A549 treated with CORT108297 at 1 μM for 4 hours (cell line): ENCODE measurements around the gene RUBCN. TPM values are rescaled to one million over a fixed set of nuclear protein-coding genes. Genes with fewer than 3 reads are reported as not detected.

Experiments used
- total RNA-seq: library from RNA; stranded (reverse); fragments of 200-300 nt; extraction: Qiagen RNA extraction; gene quantifications from 5 replicates; pipeline ENCODE4 v1.2.3, GENCODE V29; 2022

Gene RUBCN
- 7.0 to 10.3 TPM (median 9.1 TPM) in 5 replicates for total RNA-seq

DNA sequence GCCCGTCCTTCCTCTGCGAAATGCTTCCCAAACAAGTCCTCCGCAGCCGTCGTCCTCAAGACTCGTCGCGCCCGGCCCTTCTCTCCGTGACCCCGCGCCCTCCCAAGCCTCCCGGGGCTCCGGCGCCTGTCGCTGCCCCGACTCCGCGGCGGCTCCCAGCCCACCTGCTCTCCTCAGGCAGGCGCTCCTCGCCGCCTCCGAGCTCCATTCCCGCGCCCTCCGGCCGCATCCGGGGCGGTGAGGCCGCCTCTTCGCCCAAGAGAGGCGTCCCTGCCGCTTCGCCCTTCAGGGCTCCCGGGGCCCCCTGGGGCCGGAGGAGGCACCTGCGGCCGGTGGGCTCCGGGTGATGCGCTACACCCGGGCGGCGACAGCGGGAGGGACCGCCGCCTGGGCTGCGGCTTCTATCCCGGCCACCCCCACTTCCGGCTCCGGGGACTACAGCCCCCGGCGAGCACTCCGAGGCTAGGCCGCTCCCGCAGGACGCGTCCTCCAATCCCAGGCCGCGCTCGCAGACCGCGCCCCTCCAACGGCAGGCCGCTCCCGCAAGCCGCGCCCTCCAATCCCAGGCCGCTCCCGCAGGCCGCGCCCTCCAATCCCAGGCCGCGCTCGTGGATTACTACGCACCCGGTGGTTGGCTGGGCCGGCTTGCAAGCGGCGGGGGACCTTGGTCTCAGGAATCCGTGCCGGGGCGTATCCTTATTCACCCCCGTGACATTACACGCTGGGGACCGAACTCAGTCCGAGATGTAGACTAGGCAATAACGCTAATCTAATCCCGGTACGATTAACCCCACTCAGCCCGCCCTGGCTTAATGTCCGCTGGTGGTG lies at the start of gene RUBCN:
TSS of gene RUBCN (minus strand) at position 414 of the 828 bp plus-strand sequence. CDS start at position 229, 185 bp downstream.

DNA sequence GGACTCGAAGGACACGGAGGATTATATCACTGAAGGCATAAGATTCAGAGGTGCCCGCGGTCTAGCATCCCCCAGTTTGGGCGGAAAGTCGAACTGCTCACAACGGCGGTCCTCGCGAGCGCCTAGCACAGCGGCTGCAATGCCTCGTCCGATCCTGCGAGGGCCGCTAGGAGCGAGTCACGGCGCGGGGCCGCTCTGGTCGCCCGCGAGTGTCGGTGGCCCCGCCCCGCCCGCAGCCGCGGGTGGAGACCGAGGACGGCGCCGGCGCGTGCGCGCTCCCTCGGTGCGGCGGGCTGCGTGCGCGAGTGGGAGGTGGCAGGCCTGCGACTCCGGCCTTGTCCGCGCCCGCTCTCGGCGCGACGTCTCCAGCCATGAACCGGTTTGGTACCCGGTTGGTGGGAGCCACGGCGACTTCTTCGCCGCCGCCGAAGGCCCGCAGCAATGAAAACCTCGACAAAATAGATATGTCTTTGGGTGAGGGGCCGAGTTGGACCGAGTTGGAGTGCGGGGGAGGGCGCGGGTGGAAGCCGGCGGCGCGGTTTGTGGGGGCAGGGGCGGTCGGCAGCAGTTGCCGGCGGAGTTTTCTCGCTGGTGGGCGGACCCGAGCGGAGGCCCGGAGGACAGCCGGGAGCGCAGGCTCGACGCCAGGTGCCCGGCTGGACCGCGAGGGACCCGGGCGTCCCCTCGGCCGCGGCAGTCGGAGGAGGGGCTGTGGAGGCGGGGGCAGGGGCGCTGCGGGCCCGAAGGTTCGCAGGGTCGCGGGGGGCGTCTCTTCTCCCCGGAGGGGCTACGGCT lies 13.1 kb upstream of the RUBCN start, which contains the start of gene FYTTD1:
TSS of gene FYTTD1 (plus strand) at position 283 of the 795 bp plus-strand sequence. CDS start at position 372, 89 bp downstream.

Other genes with a start within 250 kb of the RUBCN start
- gene BDH1, start 180.9 kb downstream of the RUBCN start, total RNA-seq, result 1.6 to 4.2 TPM (median 3.4 TPM) in 5 replicates
- 20.9 to 31.7 TPM (median 28.3 TPM) in 5 replicates for gene FYTTD1, start 13.0 kb upstream of the RUBCN start, total RNA-seq
- 14.0 to 17.2 TPM (median 15.5 TPM) in 5 replicates for gene LRCH3, start 54.4 kb upstream of the RUBCN start, total RNA-seq
- 1,019 to 1,173 TPM (median 1,030 TPM) in 5 replicates for gene RPL35A, start 213.3 kb upstream of the RUBCN start, total RNA-seq
- 1.8 to 2.7 TPM (median 2.5 TPM) in 5 replicates for gene LMLN, start 223.3 kb upstream of the RUBCN start, total RNA-seq